Ascending aorta (tissue), 2 donors: ENCODE measurements around the gene LRRC23. TPM values are rescaled to one million over a fixed set of nuclear protein-coding genes. Genes with fewer than 3 reads are reported as not detected.
"Not testable (repeated sequence)": the region's sequence is repeated elsewhere in the genome, so short reads cannot be mapped to it uniquely, and the experiment has no call there.

Experiments used
- DNase-seq, 2 donors: peaks; one replicate each; pipeline ENCODE4 v3.0.0-alpha.2; 2019; ENCODE audit warnings: low spot score in 2 of 2
- H3K27ac ChIP-seq, 2 donors: fragments of 200-600 bp; sonication (generic); one replicate each; pipeline ENCODE4 v1.5.1; 2016 to 2017; ENCODE audit warnings: mild to moderate bottlenecking in 1 of 2
- H3K27me3 ChIP-seq: fragments of 200-600 bp; sonication (generic); one replicate; pipeline ENCODE4 v1.5.1; 2017
- H3K36me3 ChIP-seq, 2 donors: fragments of 200-600 bp; sonication (generic); one replicate each; pipeline ENCODE4 v1.5.1; 2016
- H3K4me1 ChIP-seq, 2 donors: fragments of 200-600 bp; sonication (generic); one replicate each; pipeline ENCODE4 v1.5.1; 2016 to 2017; ENCODE audit warnings: mild to moderate bottlenecking in 1 of 2
- H3K4me3 ChIP-seq, 2 donors: fragments of 200-600 bp; sonication (generic); one replicate each; pipeline ENCODE4 v1.5.1; 2016 to 2017; ENCODE audit warnings: mild to moderate bottlenecking in 1 of 2
- H3K9me3 ChIP-seq, 2 donors: fragments of 200-600 bp; sonication (generic); one replicate each; pipeline ENCODE4 v1.5.1; 2016
- intact Hi-C: fragments of 100-400 bp; cut with DNase I; formaldehyde crosslinking; loops from one replicate; pipeline ENCODE4 v1.15.1; 2023
- total RNA-seq: library from RNA; depleted of rRNA; stranded (reverse); fragments of >200 nt; gene quantifications from one replicate; pipeline ENCODE4 v1.1.0, GENCODE V29; 2016
- TF ChIP-seq, protein P1 (sequence below), 3 experiments: fragments of 200-600 bp in 2 of 3; fragments of 450-650 bp in 1 of 3; sonication (generic) in 2 of 3; IDR thresholded peaks; one replicate each; pipeline ENCODE4 v1.5.1; 2016 to 2019; ENCODE audit warnings: antibody characterized with exemption in 3 of 3, mild to moderate bottlenecking in 1 of 3, moderate library complexity in 1 of 3

Gene LRRC23
- total RNA-seq, 1 donor from 2014 or later: 6.6 TPM

DNA sequence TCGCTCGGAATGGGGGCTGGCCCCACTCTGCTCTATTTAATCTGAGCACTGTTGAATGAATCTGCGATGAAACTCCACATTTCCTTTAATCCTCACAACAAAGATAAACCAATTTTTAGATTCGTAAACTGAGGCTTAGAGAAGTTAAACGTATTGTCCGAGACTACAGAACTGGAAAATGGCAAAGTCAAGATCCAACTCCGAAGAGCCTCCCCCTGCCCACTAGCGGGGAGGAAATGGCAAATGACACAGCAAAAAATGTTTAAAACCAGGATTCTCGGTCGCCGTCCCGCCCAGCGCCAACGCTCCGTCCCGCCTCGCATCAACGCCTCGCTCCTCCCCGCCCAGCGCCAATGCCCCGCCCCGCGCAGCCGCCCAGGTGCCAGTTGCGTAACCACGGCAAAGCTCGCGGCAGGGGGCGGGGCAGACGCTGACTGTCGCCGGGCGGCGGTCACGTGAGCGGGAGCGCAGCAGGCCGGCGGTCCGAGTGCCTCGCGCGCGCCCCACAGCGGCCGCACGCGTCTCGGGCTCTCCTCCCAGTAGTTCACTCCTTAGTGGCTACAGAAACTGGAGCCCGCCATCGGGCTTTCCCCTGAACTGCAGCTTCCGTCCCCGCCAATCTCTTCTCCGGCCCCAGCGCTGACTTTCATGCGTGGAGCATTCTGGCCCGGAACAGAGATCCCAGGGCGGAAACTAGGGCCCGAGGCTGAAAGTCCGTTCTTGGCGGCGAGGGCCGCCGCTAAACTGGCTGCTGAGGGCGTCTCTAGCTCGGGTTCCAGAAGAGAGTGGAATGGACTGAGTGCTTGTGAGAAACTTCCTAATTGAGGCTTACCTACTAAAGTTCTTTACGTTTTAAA lies 13.6 kb upstream of the LRRC23 start:
- H3K9me3 ChIP-seq: no peaks in the 10 kb centered on the region
- peak overlapping the region; percentile 54 to 72 for H3K4me3 ChIP-seq
- peaks cover 0 to 4% of the 10 kb centered on the region in 2 donors for H3K36me3 ChIP-seq
- TF ChIP-seq, protein P1, sequence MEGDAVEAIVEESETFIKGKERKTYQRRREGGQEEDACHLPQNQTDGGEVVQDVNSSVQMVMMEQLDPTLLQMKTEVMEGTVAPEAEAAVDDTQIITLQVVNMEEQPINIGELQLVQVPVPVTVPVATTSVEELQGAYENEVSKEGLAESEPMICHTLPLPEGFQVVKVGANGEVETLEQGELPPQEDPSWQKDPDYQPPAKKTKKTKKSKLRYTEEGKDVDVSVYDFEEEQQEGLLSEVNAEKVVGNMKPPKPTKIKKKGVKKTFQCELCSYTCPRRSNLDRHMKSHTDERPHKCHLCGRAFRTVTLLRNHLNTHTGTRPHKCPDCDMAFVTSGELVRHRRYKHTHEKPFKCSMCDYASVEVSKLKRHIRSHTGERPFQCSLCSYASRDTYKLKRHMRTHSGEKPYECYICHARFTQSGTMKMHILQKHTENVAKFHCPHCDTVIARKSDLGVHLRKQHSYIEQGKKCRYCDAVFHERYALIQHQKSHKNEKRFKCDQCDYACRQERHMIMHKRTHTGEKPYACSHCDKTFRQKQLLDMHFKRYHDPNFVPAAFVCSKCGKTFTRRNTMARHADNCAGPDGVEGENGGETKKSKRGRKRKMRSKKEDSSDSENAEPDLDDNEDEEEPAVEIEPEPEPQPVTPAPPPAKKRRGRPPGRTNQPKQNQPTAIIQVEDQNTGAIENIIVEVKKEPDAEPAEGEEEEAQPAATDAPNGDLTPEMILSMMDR (IDR thresholded peaks at IDR 0.05): peak; percentile 82 to 94 (median 83)
- peaks cover 0 to 6% of the 10 kb centered on the region in 2 donors for H3K4me1 ChIP-seq
- no peaks in the 10 kb centered on the region for H3K27me3 ChIP-seq
- intact Hi-C loops: loop anchor here (1.0 to 2.0 kb wide), 4 partner anchors 13 to 39 kb away; partner anchors contain the start of genes LRRC23, SPSB2 and USP5
- H3K27ac ChIP-seq: peak overlapping the region; percentile 92 to 93
- peak; percentile 88 to 98 for DNase-seq

DNA sequence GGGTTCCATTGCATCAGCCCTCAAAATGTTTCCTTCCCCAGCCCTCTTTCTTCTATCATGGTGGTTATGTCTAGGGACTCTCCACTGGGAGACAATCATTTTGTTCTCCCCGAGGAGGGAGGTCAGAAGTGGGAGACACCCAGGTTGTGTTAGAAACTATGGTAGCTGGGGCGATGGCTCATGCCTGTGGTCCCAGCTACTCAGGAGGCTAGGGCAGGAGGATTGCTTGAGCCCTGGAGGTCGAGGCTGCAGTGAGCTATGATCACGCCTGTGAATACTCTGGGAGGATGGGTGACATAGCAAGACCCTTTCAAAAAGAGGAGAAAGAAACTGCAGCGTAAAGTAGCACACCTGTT lies 13.0 kb upstream of the LRRC23 start:
- DNase-seq: no peak
- TF ChIP-seq, protein P1 (IDR thresholded peaks at IDR 0.05): no peak
- Histone ChIP-seq H3K4me1 (peaks cover 0 to 6% of the 10 kb centered on the region in 2 donors), H3K9me3 (no peaks in the 10 kb centered on the region), H3K27me3 (no peaks in the 10 kb centered on the region), H3K36me3 (peaks cover 0 to 4% of the 10 kb centered on the region in 2 donors), H3K4me3 (peak overlapping the region; percentile 54 to 72), H3K27ac (peak overlapping the region; percentile 92 to 93)
- intact Hi-C loops: loop anchor here (1.0 to 2.0 kb wide), 4 partner anchors 13 to 39 kb away; partner anchors contain the start of genes LRRC23, SPSB2 and USP5

DNA sequence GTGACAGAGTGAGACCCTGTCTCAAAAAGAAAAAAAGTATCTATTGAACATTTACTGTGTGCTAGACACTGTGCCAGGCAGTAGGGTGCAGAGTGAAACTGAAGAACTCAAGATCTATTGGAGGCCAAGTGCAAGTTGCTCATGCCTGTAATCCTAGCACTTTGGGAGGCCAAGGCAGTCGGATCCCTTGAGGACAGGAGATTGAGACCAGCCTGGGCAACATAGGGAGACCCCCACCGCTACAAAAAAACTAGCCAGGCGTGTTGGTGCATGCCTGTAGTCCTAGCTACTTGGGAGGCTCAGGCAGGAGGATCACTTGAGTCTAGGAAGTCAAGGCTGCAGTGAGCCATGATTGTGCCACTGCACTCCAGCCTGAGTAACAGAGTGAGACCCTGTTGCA lies 11.9 kb upstream of the LRRC23 start:
- not testable (repeated sequence) for H3K4me1 ChIP-seq

DNA sequence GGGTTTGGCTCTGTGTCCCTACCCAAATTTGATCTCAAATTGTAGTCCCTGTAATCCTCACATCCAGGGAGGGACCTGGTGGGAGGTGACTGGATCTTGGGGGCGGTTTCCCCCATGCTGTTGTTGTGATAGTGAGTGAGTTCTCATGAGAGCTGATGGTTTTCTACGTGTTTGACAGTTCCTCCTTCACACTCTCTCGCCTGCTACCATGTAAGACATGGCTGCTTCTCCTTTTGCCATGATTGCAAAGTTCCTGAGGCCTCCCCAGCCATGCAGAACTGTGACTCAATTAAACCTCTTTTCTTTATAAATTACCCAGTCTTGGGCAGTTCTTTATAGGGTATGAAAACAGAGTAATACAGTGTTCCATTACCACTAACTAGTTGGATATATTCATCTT lies 10.3 kb upstream of the LRRC23 start:
- H3K9me3 ChIP-seq: no peaks in the 10 kb centered on the region
- DNase-seq: no peak
- H3K36me3 ChIP-seq: no peaks in the 10 kb centered on the region
- H3K4me3 ChIP-seq: no peak overlapping the region
- no peak overlapping the region for H3K27ac ChIP-seq
- intact Hi-C loops: no loop called here
- TF ChIP-seq, protein P1 (IDR thresholded peaks at IDR 0.05): no peak
- no peaks in the 10 kb centered on the region for H3K27me3 ChIP-seq
- peaks cover 0 to 6% of the 10 kb centered on the region in 2 donors for H3K4me1 ChIP-seq

More for the DNA sequence above, 11.9 kb upstream of the LRRC23 start:
- H3K4me3 ChIP-seq, H3K36me3 ChIP-seq, DNase-seq, intact Hi-C loops, H3K27ac ChIP-seq, H3K9me3 ChIP-seq, H3K27me3 ChIP-seq: not testable (repeated sequence)

DNA sequence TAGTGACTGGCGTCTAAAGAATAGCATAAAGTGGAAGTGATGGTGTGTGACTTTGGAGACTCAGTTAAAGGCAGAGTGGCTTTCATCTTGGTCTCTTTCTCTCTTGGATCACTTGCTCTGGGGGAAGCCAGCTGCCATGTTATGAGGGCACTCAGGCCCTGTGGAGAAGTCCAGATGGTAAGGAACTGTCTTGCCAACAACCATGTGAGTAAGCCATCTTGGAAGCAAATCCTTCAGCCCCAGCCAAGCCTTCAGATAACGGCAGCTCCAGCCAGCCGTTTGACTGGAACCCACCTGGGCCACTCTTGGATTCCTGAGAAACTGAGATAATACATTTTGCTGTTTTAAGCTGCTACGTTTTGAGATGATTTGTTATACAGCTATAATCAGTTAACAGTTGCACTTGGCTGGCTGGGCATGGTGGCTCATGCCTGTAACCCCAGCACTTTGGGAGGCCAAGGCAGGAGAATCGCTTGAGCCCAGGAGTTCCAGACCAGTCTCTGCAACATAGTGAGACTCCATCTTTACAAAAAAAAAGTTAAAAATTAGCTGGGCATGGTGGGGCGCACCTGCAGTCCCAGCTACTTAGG lies 7.7 kb upstream of the LRRC23 start:
- intact Hi-C loops: no loop called here
- H3K4me3 ChIP-seq: no peak overlapping the region
- H3K27me3 ChIP-seq: no peaks in the 10 kb centered on the region
- no peak for DNase-seq
- TF ChIP-seq, protein P1 (IDR thresholded peaks at IDR 0.05): no peak
- H3K4me1 ChIP-seq: no peaks in the 10 kb centered on the region
- no peaks in the 10 kb centered on the region for H3K9me3 ChIP-seq
- H3K27ac ChIP-seq: no peak overlapping the region
- no peaks in the 10 kb centered on the region for H3K36me3 ChIP-seq

DNA sequence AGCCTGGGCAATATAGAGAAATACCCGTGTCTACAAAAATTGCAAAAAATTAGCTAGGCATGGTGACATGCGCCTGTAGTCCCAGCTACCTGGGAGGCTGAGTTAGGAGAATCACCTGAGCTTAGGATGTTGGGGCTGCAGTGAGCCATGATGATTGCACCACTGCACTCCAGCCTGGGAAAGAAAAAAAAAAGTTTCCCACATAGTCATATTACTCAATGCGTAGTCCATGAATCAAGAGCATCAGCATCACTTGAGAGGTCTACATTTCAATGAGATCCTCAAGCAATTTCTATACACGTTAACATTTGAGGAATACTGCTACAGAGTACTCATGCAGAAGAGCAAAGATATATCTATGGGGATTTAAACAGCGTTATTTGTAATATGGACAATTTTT lies 5.2 kb upstream of the LRRC23 start:
- Histone ChIP-seq H3K4me3 (no peak overlapping the region), H3K27me3 (no peaks in the 10 kb centered on the region), H3K9me3 (no peaks in the 10 kb centered on the region), H3K36me3 (no peaks in the 10 kb centered on the region), H3K27ac (no peak overlapping the region), H3K4me1 (peaks cover 0 to 5% of the 10 kb centered on the region in 2 donors)
- TF ChIP-seq, protein P1 (IDR thresholded peaks at IDR 0.05): no peak
- DNase-seq: no peak
- intact Hi-C loops: no loop called here
